Ovary (tissue), 9 donors: ENCODE results near the gene SLC17A9. TPM values are rescaled to one million over a fixed set of nuclear protein-coding genes. Genes with fewer than 3 reads are reported as not detected.

Experiments
- DNase-seq, 5 donors: peaks; one replicate each; pipeline ENCODE4 v3.0.0-alpha.2; 2019 to 2020
- H3K27ac ChIP-seq, 2 donors: fragments of 200-600 bp; one replicate each; pipeline versions ENCODE4 v1.5.1 to v1.8.0; 2019 to 2022
- H3K27me3 ChIP-seq: fragments of 200-600 bp; one replicate; pipeline ENCODE4 v1.8.0; 2022
- H3K36me3 ChIP-seq: fragments of 200-600 bp; sonication (generic); one replicate; pipeline ENCODE4 v1.5.1; 2019
- H3K4me1 ChIP-seq: one replicate; pipeline ENCODE4 v1.8.1; 2013; ENCODE audit warnings: mild to moderate bottlenecking, moderate library complexity; ENCODE audit not compliant: insufficient read depth
- H3K4me3 ChIP-seq: fragments of 200-600 bp; sonication (generic); one replicate; pipeline ENCODE4 v1.5.1; 2017
- H3K9me3 ChIP-seq, 2 donors: fragments of 200-600 bp in 1 of 2; sonication (generic) in 1 of 2; one replicate each; pipeline versions ENCODE4 v1.5.1 to v1.8.1; 2013 to 2019; ENCODE audit warnings: mild to moderate bottlenecking in 1 of 2, moderate library complexity in 1 of 2
- CTCF ChIP-seq, 3 donors: fragments of 450-650 bp in 2 of 3; fragments of 200-600 bp in 1 of 3; IDR thresholded peaks; one replicate each; pipeline versions ENCODE4 v1.5.1 to v1.8.0; 2016 to 2022; ENCODE audit warnings: antibody characterized with exemption in 3 of 3, mild to moderate bottlenecking in 1 of 3
- EP300 ChIP-seq: sonication (generic); formaldehyde crosslinking; IDR thresholded peaks from one replicate; pipeline ENCODE4 v1.6.1; 2017; ENCODE audit warnings: antibody characterized with exemption
- POLR2A ChIP-seq: fragments of 450-650 bp; IDR thresholded peaks from one replicate; pipeline ENCODE4 v1.6.1; 2017; ENCODE audit warnings: antibody characterized with exemption, mild to moderate bottlenecking, moderate library complexity
- WGBS, 3 donors: extraction: QIAGEN DNeasy Blood & Tissue Kit in 1 of 3; methylation state at CpG; one replicate each; pipeline versions ENCODE4 v1.1.5 to v1.1.7; 2013 to 2017; 5-methylcytosine and 5-hydroxymethylcytosine counted together
- intact Hi-C, 4 donors: fragments of 100-400 bp; cut with DNase I; formaldehyde crosslinking; loops; one replicate each; pipeline versions ENCODE4 v1.11.0 to v1.15.1; 2022 to 2023
- polyA plus RNA-seq, 2 donors: library from polyadenylated mRNA; stranded (reverse); fragments of 200-250 nt in 1 of 2; fragments of 350-450 nt in 1 of 2; fragmentation: Illumina TruSeq in 1 of 2; extraction: RNeasy Lipid Tissue Mini Kit (QIAGEN cat#74804) in 1 of 2; gene quantifications; one replicate each; pipeline ENCODE4 v1.2.3, GENCODE V29; 2013 to 2014
- total RNA-seq, 7 donors: library from RNA; depleted of rRNA in 2 of 7; stranded (reverse); fragments of >200 nt in 2 of 7; fragmentation: NEBNext Ultra II Directional in 3 of 7; extraction: Animal tissue kit (Norgen Biotek cat#: 25700) in 3 of 7; gene quantifications; one replicate each; pipeline versions ENCODE4 v1.1.0 to v1.2.4, GENCODE V29; 2016 to 2023
- donor health status: DM: no; HTN: no; CAD: no; lungs with moderate emphysema.
- donor health status: DM: no; HTN: no; CAD: no.
- donor health status: Bipolar disorder and iron deficiency.
- donor health status: DM: yes; HTN: yes; CAD: no.
- donor health status: DM: no; HTN: no; CAD: no.
- donor health status: DM: yes; HTN: yes; CAD: no.

The SLC17A9 gene
- total and polyA plus RNA-seq, 9 donors, result 0.68 to 7.7 (median 4.7) TPM

GRCh38 chr20:63014710-63015109 lies 62.2 kb downstream of the SLC17A9 start:
- Histone ChIP-seq H3K27ac (no peak overlapping the region), H3K27me3 (no peaks in the 10 kb centered on the region), H3K4me1 (no peaks in the 10 kb centered on the region), H3K4me3 (no peak overlapping the region), H3K9me3 (peaks cover 0 to 6% of the 10 kb centered on the region in 2 donors), H3K36me3 (no peaks in the 10 kb centered on the region)
- DNase-seq, result no peak
- no peak for TF ChIP-seq POLR2A
- no peak for TF ChIP-seq CTCF (IDR thresholded peaks at IDR 0.05)
- TF ChIP-seq EP300, result no peak
- WGBS, 3 donors, result 4 to 5% (median 5%) methylated on average over 10 to 11 of the region's 11 CpGs
- intact Hi-C loops, result no loop called here

- H3K36me3 ChIP-seq, result no peaks in the 10 kb centered on the region
- no peak for TF ChIP-seq POLR2A
- no peak for TF ChIP-seq EP300
- TF ChIP-seq CTCF (IDR thresholded peaks at IDR 0.05), result no peak
- no peaks in the 10 kb centered on the region for H3K27me3 ChIP-seq
- 42 to 54% (median 46%) methylated on average over 15 of the region's 15 CpGs for WGBS, 3 donors
- intact Hi-C loops, result no loop called here
- H3K27ac ChIP-seq, result no peak overlapping the region
- no peak overlapping the region for H3K4me3 ChIP-seq
- no peaks in the 10 kb centered on the region for H3K4me1 ChIP-seq
- H3K9me3 ChIP-seq, result peaks cover 0 to 6% of the 10 kb centered on the region in 2 donors
- DNase-seq, result no peak
Measured at GRCh38 chr20:63015147-63015661, 62.7 kb downstream of the SLC17A9 start.

- no peak for DNase-seq
- Histone ChIP-seq H3K27ac (no peak overlapping the region), H3K27me3 (no peaks in the 10 kb centered on the region), H3K9me3 (peaks cover 0 to 6% of the 10 kb centered on the region in 2 donors), H3K4me1 (no peaks in the 10 kb centered on the region), H3K4me3 (no peak overlapping the region), H3K36me3 (no peaks in the 10 kb centered on the region)
- WGBS, 3 donors, result 72 to 82% (median 78%) methylated on average over 20 to 21 of the region's 22 CpGs
- intact Hi-C loops, result no loop called here
- TF ChIP-seq CTCF (IDR thresholded peaks at IDR 0.05), result no peak
- TF ChIP-seq POLR2A, result no peak
- TF ChIP-seq EP300, result no peak
Measured at GRCh38 chr20:63015662-63016361, 63.3 kb downstream of the SLC17A9 start.

- Histone ChIP-seq H3K9me3 (peaks cover 0 to 6% of the 10 kb centered on the region in 2 donors), H3K4me1 (no peaks in the 10 kb centered on the region), H3K36me3 (no peaks in the 10 kb centered on the region), H3K27me3 (no peaks in the 10 kb centered on the region), H3K4me3 (no peak overlapping the region), H3K27ac (no peak overlapping the region)
- TF ChIP-seq POLR2A, result no peak
- no peak for TF ChIP-seq EP300
- no peak for TF ChIP-seq CTCF (IDR thresholded peaks at IDR 0.05)
- intact Hi-C loops, result no loop called here
- WGBS, 3 donors, result 71 to 79% (median 73%) methylated on average over 14 of the region's 14 CpGs
- DNase-seq, result no peak
Measured at GRCh38 chr20:63016514-63017075, 64.1 kb downstream of the SLC17A9 start.
